HG03103 (cell line): Measurements from ENCODE around the gene BIRC5.

Source experiments
- ATAC-seq: cut with Tn5 transposase; IDR thresholded peaks from one replicate; pipeline ENCODE4 v1.9.1; 2021; ENCODE audit warnings: low read depth; ENCODE audit not compliant: unreplicated experiment

The BIRC5 gene

GRCh38 chr17:78271419-78272170, 57.5 kb downstream of the BIRC5 start:
- no peak for ATAC-seq

- no peak for ATAC-seq
Observed at GRCh38 chr17:78272181-78272913, 58.3 kb downstream of the BIRC5 start.

- no peak for ATAC-seq
Observed at GRCh38 chr17:78272914-78273258, 58.8 kb downstream of the BIRC5 start.

- ATAC-seq = no peak
Observed at GRCh38 chr17:78273813-78274212, 59.8 kb downstream of the BIRC5 start.
